ENCODE data around the gene PRDM16.

DNA sequence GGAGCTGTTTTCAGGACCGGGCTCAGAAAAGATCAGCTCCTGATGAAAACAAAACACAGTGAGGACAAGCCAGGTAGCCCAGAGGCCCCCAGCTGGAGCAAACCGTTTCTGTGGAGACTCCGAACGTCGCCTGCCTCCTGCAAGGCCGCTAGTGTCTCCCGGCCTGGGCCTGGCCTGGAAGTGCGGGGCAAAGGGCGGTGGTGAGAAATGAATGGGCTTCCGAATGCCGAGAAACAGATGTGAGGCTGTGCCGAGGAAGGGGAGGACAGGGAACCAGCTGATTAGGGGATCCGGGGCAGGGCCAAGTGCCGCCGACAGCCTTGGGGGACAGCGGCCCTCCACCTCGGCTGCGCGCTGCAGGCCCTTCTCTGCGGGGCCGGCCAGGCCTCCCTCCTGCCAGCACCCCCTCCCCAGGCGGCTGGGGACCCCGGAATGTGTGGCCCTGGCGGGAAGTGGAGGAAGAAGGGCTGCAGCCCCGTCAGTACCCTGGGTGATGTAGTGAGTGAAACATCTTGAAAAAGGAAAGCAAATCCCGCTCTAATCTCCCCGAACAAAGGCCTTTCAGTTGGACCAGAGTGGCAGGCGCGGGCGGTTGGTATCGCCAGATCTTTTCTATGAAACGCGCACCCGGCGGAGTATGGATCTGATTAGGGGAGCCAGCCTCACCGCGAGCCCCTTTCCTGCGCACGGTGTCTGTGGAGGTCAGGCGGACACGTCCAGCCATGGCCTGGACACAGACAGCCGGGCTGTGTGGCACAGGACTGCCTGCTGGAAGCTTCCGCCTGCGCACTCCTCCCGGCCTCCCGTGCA, 52.6 kb downstream of the PRDM16 start:
- TF ChIP-seq EP300 (conservative IDR thresholded peaks at IDR 0.05; ENCODE audit: poor library complexity, severe bottlenecking) (no peak), MXI1 (conservative IDR thresholded peaks at IDR 0.05; ENCODE audit: poor library complexity, severe bottlenecking) (no peak)
- TF ChIP-seq, protein P1, sequence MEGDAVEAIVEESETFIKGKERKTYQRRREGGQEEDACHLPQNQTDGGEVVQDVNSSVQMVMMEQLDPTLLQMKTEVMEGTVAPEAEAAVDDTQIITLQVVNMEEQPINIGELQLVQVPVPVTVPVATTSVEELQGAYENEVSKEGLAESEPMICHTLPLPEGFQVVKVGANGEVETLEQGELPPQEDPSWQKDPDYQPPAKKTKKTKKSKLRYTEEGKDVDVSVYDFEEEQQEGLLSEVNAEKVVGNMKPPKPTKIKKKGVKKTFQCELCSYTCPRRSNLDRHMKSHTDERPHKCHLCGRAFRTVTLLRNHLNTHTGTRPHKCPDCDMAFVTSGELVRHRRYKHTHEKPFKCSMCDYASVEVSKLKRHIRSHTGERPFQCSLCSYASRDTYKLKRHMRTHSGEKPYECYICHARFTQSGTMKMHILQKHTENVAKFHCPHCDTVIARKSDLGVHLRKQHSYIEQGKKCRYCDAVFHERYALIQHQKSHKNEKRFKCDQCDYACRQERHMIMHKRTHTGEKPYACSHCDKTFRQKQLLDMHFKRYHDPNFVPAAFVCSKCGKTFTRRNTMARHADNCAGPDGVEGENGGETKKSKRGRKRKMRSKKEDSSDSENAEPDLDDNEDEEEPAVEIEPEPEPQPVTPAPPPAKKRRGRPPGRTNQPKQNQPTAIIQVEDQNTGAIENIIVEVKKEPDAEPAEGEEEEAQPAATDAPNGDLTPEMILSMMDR (IDR thresholded peaks at IDR 0.05; ENCODE audit: poor library complexity, severe bottlenecking), result no peak

All from neural cell (in vitro differentiated cells).